ENCODE measurements around the gene CATSPERE.
A peak's percentile ranks its signal among the peaks of the same experiment; 100 is the strongest.
"Not testable (repeated sequence)": the region's sequence is repeated elsewhere in the genome, so short reads cannot be mapped to it uniquely, and the experiment has no call there.

The CATSPERE gene

DNA sequence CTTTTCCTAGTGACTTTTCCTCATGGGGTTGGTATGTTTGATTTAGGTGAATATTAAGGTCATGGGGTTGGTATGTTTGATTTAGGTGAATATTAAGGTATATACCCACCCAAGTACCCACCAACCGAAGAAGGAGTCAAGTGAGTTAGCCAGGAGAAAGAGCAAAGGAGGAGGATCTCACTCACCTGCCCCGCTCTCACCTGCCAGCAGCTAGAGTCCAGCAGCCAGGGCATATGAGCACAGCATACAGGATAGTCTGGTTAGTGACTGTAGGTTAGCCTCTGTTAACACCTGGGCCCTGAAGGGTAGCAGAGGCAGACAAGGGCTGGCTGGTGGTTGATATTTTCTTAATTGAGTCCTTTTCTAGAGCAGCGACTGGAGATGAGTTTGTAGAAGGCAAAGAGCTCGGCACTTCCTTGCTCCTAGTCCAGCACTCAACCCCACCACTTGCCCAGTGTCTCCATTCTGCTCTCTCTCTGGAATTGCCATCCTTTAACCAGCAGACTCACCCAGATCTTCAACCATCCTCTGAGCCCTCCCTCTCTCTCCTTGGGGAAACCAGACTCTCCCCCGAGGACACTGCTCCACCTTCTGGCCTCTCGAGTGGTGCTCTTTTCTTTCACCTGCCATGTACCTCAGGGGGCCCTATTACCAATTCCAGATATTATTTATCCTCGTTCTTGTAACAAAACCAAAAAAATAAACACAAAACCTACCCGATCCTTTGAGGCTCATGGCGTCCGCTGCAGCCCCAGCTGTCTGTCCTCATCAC, 175.6 kb downstream of the CATSPERE start:
- no peak for DNase-seq

DNA sequence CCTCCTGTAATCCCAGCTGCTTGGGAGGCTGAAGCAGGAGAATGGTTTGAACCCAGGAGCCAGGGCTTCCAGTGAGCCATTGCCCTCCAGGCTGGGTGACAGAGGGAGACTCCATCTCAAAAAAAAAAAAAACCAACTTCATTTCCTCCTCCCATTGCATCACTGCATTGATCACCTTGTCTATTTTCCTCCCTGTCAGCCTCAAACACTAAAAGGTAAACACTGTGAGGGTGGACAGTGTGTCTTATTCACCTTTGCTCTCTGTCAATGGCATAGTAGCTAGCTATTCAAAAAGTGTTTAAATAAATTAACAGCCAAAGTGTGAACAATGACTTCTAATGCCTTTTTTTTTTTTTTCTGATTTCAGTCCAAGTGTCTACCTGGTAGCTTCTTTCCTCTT, 178.5 kb downstream of the CATSPERE start:
- no peak for DNase-seq

DNA sequence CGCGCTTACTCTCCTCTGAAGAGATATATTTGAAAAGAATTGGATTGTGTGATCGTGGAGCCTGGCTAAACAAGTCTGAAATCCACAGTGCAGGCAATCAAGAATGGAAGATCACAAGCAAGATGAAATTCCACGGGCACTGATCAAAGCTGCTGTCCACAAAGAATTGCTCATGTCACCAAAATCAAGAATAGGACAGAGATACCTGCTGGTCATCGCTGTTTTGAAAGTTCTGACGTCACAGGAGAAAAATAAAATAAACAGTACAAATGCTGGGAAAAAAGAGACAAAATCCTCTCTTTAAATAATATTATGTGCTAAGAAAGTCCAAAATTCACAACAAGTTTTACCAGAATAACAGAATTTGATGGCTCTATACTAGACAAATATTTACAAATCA, 179.8 kb downstream of the CATSPERE start:
- DNase-seq: no peak

DNA sequence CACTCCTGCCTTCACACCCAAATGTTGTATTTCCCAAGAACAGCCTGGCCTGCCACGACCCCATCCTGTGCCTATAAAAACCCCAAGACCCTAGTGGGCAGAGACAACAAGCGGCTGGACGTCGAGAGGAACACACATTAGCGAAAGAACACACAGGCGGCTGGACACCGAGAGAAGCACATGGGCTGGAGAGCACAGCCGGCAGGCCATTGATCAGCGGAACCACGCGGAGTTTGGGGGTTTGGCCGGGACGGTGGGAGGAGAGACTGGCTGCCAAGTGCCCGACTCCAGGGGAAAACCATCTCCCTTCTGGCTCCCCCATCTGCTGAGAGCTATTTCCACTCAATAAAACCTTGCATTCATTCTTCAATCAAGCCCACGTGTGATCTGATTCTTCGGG, 181.5 kb downstream of the CATSPERE start:
- no peak for DNase-seq

DNA sequence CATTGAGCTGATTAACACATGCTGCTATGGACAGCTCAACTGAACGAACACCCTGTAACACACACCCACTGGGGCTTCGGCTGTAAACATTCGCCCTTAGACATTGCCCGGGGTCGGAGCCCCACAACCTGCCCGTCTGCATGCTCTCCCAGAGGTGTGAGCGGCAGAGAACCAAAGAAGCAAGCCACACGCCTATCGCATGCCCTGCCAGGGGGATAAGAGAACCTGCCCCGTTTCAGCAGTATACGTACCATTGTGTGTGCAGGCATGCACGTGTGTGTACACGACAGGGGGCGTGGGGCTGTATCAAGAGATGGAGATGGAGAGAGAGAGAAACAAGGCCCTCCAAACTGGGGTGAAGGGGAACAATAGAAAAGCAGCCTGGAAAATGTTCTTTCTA, 181.9 kb downstream of the CATSPERE start:
- DNase-seq: no peak

GRCh38 chr1:244645414-244645813, 184.3 kb downstream of the CATSPERE start:
- no peak for DNase-seq

DNA sequence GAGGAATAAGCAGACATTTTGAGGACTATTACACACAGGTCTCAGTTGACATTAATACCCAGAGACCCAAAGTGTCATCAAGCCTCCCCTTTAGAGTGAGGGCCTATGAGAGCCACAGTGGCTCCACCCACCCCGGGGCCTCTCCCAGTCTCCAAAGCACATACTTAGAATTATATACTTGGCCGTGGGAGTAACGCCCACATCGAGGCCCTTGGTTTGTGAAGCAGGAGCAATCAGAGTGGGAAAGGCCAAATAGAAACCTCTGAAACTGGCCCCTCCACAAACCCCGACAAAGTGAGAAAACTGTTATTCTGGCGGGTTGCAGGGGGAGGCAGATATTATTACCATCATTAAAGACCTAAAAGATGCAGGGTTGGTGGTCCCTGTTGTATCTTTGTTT, 184.8 kb downstream of the CATSPERE start:
- DNase-seq: no peak

DNA sequence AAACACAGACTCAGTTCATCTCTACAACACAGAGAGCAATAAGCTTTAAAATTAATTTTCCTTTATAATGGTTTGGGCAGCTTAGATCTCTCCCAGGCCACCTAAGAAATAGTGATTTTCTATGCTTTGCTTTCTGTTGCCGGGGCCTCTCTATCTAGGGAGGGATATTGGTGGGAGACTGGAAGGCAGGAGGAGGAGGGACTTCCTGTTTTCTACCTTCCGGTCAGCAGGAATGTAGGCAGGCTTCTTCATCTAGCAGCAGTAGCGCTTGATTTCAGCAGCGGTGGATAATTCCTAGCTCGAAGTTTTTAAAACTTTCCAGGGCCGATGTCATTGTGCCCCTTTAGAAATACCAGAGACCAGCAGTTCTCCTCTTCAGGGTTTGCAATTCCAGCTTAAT, 186.7 kb downstream of the CATSPERE start:
- no peak for DNase-seq

DNA sequence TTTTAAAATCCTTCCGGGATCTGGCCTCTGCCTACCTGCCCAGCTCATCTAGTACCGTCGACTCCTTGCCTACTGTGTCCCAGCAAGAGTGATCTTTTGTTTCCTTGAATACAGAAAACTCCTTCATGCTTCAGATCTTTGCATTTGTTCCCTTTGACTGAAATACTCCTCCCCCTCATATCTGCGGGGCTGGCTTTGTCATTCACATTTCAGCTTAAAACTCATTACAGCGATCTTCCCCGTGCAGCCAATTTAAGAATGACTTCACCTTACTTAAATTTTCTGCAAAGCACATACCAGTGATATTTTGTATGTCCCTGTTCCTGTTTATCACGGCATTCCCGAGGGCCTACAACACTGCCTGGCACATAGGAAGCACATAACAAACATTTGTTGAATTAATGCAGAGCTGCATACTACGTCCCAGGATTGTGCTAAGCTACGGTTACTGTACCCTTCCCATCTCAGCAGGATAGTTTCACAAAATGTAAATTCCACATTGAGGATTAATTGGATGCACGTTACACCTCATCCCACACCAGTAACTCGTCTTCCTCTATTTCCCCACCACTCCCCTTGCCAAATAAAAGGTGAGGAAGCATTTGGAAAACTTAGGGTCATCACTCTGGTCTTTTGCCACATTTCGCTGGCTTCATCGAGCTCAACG, 191.0 kb downstream of the CATSPERE start:
- no peak for DNase-seq

DNA sequence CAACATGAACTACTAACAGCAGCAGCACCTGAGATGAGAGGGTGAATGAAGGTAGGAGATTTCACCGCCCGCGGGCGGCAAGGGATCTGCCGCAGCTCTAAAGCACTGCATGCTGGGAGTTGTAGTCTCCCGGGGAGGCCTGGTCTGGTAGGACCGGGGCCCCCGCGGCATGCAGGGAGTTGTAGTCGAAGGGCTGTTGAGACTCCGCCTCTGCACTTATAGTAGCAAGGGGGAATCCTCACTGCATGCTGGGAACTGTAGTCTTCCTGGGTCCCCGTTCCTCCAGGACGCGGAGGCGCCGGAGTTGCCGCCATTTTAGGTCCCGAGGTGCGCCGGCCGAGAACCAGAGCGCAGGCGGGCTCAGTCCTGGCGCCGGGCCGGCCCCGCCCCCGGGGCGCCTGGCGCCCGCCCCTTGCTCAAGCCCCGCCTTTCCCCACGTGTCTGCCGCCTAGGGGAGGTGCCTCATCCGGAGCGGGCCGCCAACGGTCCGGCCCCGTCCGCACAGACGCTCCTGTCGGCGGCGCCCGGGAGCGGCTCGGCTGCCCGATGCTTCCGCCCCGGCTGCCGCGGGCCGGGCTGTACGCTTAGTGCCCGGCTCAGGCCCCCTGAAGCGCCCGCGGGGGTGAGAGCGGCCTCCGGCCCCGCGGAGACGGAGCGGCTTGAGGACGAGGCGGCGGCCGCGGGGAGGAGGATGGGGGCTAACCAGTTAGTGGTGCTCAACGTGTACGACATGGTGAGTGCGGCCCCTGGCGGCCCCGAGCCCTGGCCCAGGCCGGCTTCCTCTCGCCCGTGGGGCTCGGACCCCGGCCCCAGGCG, 191.8 kb downstream of the CATSPERE start, which contains the start of gene DESI2:
DESI2 (plus strand) TSS at position 504 of the 816 bp plus-strand sequence; CDS start at position 692, 188 bp downstream.
- peak; percentile 99 for DNase-seq

- no peak for DNase-seq
These were observed 192.5 kb downstream of the CATSPERE start for GRCh38 chr1:244653439-244654107.

- no peak for DNase-seq
These were observed 193.3 kb downstream of the CATSPERE start for GRCh38 chr1:244654108-244655038.

DNA sequence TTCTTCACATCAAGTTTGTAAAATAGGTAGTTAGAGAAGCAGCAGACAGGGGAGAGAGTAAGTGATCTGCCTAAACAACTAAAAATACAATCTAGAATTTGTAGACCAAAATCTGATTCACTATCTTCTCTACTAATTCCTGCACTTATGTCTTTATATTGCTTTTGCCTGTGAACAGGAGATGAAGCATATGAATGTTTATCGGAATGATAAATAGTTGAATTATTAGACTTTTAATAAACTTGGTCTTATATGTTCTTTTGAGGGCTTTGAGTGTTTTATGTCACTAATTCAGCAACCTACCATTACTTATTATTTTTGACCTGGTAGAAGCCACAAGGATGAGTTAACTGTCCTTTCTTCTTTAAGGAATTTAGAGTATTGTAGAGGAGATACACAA, 194.1 kb downstream of the CATSPERE start:
- DNase-seq: no peak

DNA sequence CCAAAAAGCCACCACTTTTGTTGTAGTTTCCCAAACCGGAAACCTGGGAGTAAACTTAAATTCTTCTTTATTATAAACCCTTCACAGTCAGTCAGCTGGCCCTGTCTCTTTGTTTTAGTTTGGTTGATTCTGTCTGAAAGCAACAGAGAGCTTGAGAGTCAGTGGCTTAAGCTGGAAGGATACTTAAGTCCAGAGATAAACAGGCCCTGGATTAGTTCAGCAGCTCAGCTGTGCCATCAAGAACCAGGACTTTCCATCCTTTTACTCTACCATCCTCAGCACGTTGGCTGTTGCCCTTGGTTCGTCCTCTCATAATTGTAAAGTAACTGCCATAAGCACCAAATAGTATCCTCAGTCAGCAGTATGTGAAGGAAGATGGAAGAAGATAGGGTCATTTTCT, 196.3 kb downstream of the CATSPERE start:
- no peak for DNase-seq

DNA sequence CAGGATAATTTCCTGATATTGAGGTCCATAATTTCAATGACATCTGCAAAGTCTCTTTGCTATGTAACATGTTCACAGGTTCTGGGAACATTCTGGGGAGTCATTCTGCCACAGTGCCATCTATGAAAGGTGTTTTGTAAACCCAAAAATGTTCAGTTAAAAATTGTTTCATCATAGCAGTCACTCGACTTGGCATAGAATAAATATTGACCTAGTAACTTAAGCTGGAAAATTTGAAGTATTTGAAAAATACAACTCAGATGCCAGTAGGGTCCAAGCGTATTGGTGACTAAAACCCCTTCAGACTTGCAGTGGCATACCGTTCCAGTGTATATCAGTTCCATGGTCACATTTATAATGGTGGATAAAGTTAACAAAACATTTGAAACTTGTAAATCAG, 198.6 kb downstream of the CATSPERE start:
- DNase-seq: no peak

- no peak for DNase-seq
These were observed 199.5 kb downstream of the CATSPERE start for GRCh38 chr1:244660595-244660994.

DNA sequence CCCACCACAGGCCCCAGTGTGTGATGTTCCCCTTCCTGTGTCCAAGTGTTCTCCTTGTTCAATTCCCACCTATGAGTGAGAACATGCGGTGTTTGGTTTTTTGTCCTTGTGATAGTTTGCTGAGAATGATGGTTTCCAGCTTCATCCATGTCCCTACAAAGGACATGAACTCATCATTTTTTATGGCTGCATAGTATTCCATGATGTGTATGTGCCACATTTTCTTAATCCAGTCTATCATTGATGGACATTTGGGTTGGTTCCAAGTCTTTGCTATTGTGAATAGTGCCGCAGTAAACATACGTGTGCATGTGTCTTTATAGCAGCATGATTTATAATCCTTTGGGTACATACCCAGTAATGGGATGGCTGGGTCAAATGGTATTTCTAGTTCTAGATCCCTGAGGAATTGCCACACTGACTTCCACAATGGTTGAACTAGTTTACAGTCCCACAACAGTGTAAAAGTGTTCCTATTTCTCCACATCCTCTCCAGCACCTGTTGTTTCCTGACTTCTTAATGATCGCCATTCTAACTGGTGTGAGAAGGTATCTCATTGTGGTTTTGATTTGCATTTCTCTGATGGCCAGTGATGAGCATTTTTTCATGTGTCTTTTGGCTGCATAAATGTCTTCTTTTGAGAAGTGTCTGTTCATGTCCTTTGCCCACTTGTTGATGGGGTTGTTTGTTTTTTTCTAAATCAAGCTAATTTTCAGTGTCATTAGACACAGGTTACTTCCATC, 200.7 kb downstream of the CATSPERE start:
- DNase-seq: not testable (repeated sequence)

DNA sequence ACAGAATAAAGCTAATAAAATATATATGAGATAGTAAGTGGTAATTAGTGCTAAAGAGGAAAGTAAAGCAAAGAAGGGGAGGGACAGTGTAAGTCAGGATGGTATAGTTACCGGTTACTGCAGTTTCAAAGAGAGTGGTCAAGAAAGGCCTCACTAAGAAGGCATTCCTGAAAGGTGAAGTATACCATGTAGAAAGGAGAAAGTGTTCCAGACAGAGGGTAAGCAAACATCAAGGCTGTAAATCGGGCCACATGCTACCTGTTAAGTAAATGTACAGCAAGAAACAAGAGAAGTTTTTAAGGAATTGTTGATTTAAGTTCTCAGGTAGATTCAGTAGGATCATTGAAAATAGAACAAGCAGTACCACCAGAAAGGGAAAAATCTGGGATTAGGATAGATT, 201.5 kb downstream of the CATSPERE start:
- no peak for DNase-seq

DNA sequence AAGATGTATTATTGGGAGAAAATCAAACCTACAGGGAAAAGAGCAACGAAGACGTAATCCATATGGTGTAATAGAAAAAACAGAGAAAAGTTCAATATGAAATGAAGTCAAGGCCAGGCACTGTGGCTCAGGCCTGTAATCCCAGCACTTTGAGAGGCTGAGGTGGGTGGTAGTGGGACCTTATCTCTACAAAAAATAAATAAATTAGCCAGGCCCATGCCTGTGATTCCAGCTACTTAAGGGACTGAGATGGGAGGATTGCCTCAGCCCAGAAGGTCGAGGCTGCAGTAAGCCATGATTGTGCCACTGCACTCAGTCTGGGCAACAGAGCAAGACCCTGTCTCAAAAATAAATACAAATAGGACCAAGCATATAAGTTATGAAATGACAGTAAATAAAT, 203.3 kb downstream of the CATSPERE start:
- DNase-seq: no peak

GRCh38 chr1:244665771-244666217, 204.7 kb downstream of the CATSPERE start:
- DNase-seq: no peak

Measured in activated effector memory CD4-positive, alpha-beta T cell treated with anti-CD3 and anti-CD28 coated beads, Interleukin-2, amount 50 U/mL, for 16 hours (primary cell).